SK-N-MC (cell line): ENCODE measurements around the gene NME4.
"Not testable (repeated sequence)": the region's sequence is repeated elsewhere in the genome, so short reads cannot be mapped to it uniquely, and the experiment has no call there.

ENCODE experiments used
- DNase-seq: peaks from one replicate; pipeline ENCODE4 v3.0.0-alpha.2; 2011; ENCODE audit warnings: low read depth, low spot score
- H3K27ac ChIP-seq: fragments of 200-600 bp; sonication (generic); 2 replicates; pipeline ENCODE4 v1.5.1; 2016; ENCODE audit warnings: mixed run types
- H3K36me3 ChIP-seq: fragments of 200-600 bp; sonication (generic); 2 replicates; pipeline ENCODE4 v1.6.1; 2017; ENCODE audit warnings: antibody characterized with exemption, low read length, mixed read lengths; ENCODE audit not compliant: insufficient read depth
- H3K4me3 ChIP-seq: fragments of 200-600 bp; sonication (generic); 2 replicates; pipeline ENCODE4 v1.5.1; 2016
- H3K9ac ChIP-seq: fragments of 200-600 bp; sonication (generic); 2 replicates; pipeline ENCODE4 v1.8.0; 2017; ENCODE audit warnings: mixed run types, mixed read lengths; ENCODE audit not compliant: insufficient read length
- H3K9me3 ChIP-seq: fragments of 200-600 bp; sonication (generic); 2 replicates; pipeline ENCODE4 v1.6.1; 2017; ENCODE audit warnings: low read depth, mild to moderate bottlenecking, antibody characterized with exemption, low read length, moderate library complexity, mixed read lengths
- EZH2 ChIP-seq: fragments of 200-600 bp; sonication (generic); IDR thresholded peaks from one replicate; pipeline ENCODE4 v1.6.1; 2017; ENCODE audit warnings: antibody characterized with exemption
- FOXP2 ChIP-seq: optimal IDR thresholded peaks from 2 replicates; pipeline ENCODE3; 2011; ENCODE audit warnings: mild to moderate bottlenecking, moderate library complexity; ENCODE audit not compliant: insufficient read depth; ENCODE audit errors: extremely low read length, control extremely low read depth
- POLR2AphosphoS5 ChIP-seq: IDR thresholded peaks from 2 replicates; pipeline ENCODE4 v1.6.1; 2012; ENCODE audit warnings: mild to moderate bottlenecking, low read depth, low read length, borderline replicate concordance

The NME4 gene

DNA sequence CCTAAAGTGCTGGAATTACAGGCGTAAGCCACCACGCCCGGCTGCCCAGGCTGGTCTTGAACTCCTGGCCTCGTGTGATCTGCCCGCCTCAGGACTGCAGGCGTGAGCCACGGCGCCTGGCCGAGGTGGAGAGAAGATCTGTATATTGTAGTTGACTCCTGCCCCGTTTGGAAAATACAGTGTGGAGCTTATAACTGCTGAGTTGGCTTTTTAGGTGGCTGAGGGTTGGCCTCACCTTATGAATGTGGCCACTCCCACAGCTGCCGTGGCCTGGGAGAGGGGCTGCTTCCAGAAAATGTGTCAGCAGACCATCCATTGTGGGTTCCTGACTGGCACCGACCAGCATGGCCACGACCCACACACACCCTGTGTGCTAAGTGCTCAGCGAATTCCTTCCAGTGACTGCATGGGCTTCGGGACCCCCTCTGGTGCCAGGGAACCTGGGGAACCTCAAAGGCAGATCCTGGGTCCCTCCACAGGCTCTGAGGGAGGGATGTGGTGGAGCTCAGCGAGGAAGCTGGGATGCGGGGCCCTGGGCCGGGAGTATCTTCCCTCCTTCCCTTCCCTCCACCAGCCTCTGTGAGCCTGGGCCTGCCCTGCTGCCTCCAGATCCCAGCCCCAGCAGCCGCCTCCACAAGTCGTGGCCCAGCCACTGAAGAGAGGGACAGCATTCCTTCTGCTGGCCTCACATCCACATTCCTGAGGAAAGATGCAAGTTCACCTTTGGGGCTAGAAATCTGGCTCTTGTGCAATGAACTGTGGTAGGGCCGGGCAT lies 17.6 kb downstream of the NME4 start:
- Histone ChIP-seq H3K36me3 (no peaks in the 10 kb centered on the region; the same call in 1 of the 2 replicates), H3K27ac (no peak overlapping the region), H3K9ac (no peak overlapping the region), H3K4me3 (no peak overlapping the region), H3K9me3 (no peaks in the 10 kb centered on the region)
- TF ChIP-seq POLR2AphosphoS5 (no peak), FOXP2 (no peak), EZH2 (no peak)
- DNase-seq = no peak

DNA sequence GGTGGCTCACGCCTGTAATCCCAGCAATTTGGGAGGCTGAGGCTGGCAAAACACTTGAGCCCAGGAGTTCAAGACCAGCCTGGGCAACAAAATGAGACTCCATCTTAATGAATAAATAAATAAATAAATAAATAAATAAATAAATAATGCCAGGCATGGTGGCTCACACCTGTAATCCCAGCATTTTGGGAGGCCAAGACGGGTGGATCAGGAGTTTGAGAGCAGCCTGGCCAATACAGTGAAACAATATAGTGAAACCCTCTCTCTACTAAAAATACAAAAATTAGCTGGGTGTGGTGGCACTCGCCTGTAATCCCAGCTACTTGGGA lies 18.1 kb downstream of the NME4 start:
- H3K36me3 ChIP-seq, H3K27ac ChIP-seq, H3K9ac ChIP-seq, H3K4me3 ChIP-seq, H3K9me3 ChIP-seq, DNase-seq: not testable (repeated sequence)

DNA sequence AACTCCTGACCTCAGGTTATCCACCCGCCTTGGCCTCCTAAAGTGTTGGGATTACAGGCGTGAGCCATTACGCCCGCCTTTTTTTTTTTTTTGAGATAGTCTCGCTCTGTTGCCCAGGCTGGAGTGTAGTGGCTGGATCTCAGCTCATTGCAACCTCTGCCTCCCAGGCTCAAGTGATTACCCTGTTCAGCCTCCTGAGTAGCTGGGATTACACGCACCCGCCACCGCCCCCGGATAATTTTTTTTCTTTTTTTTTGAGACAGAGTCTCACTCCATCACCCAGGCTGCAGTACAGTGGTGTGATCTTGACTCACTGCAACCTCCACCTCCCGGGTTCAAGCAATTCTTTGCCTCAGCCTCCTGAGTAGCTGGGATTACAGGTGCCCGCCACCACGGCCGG lies 25.2 kb downstream of the NME4 start:
- DNase-seq, H3K27ac ChIP-seq, H3K4me3 ChIP-seq, H3K9ac ChIP-seq, H3K36me3 ChIP-seq, H3K9me3 ChIP-seq: not testable (repeated sequence)

DNA sequence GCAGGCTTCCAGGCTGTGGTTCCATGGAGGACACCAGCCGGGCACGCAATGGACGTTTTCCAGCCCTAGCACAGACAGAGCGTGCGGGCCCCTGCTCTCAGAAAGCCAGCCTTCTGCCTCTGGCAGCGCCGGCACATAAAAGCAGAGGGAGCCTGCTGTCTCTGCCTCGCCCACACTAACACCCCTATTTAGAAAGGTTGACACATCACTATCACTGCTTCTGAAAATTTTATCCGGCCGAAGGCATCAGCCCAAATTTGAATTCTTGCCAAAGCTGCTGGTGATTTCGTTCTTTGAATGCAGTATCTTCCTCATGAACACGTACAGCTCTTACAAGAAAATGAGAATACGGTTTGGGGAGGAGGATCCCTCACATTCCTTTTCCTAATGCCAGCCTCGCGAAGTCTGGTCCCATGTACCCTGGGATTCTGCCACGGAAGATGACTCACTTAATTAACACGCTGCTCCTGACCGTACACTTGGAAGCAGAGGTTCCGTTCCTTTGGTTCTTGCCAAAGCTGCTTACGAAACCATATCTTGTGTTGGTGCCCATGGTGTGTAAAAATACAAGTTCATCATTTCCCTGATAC lies 27.1 kb downstream of the NME4 start:
- Histone ChIP-seq H3K27ac (no peak overlapping the region), H3K9ac (no peak overlapping the region), H3K36me3 (no peaks in the 10 kb centered on the region), H3K9me3 (no peaks in the 10 kb centered on the region), H3K4me3 (peak overlapping the region; percentile 96)
- DNase-seq = no peak
- no peak for TF ChIP-seq FOXP2
- TF ChIP-seq POLR2AphosphoS5 = no peak
- TF ChIP-seq EZH2 = no peak

DNA sequence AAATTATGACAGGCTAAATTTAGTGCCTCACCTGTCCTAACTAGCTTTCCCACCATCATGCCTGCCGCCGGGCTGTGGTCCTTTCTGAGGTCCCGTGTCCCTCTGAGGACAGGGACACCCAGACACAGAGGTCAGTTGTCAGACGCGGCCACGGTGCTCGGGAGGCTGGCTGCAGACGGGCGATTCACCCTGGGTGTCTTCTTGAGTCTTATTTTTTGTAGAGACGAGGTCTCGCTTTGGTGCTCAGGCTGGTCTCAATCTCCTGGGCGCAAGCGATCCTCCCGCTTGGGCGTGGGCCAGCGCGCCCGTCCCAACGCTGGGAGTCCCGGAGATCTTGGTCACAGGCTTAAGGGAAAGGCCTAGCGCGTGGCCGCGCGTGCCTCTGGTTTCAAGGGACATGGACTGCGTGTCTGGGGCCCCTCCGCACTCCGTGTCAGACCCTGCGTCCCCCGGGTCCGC lies 27.7 kb downstream of the NME4 start:
- DNase-seq = no peak
- no peak for TF ChIP-seq POLR2AphosphoS5
- TF ChIP-seq FOXP2 = no peak
- TF ChIP-seq EZH2 = no peak
- H3K4me3 ChIP-seq = peak overlapping the region; percentile 96
- H3K36me3 ChIP-seq = no peaks in the 10 kb centered on the region
- H3K9me3 ChIP-seq = no peaks in the 10 kb centered on the region
- no peak overlapping the region for H3K27ac ChIP-seq
- peak overlapping the region; percentile 77 for H3K9ac ChIP-seq

DNA sequence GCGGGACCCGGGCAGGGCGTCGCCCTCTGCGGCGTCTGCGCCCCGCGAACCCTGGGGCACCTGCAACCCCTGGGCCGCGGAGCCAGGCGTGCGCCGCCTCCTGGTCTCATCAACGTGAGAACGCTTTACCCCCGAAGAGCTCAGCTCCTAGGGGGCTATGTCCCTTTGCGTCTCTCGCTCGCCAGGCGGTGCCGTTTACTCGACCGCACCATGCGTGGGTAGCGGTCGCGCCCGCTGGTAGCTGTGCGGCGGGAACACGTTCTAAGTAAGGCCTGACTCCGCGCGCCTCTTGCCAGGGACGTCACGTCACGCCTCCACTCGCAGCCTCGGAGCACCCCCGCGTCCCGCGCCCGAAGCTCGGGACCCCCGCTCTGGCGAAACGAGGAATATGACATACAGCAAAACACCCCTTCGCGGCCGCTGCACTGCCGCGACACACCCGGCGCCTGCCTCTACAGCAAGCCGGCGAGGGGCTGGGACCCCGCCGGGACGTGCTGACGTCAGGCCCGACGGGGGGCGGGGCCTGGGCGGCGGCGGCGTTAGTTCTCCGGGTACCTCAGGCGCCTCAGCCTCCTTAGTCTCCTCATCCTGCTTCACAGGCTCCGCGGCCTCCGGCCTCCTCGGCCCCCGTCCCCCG lies 28.2 kb downstream of the NME4 start, which contains the start of gene RAB11FIP3:
RAB11FIP3 (plus strand) TSS at position 568 of the 637 bp plus-strand sequence. CDS start 358 bp downstream, outside the sequence.
- Histone ChIP-seq H3K27ac (no peak within 1 kb of the TSS), H3K9ac (peak within 1 kb of the TSS; percentile 83)

DNA sequence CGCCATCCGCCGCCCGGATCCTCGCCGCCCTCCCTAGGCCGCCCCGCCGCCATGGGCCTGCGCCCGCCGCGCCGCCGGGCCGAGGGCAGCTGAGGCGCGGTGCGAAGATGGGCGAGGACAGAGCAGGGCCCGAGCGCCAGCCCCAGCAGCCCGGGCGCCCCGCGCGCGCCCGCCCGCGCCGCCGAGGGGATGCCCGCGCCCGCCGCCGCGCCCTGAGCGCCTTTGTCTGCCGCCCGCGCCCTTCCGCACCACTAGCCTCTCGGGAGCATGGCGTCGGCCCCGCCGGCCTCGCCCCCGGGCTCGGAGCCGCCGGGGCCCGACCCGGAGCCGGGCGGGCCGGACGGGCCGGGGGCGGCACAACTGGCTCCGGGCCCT lies 28.7 kb downstream of the NME4 start:
- TF ChIP-seq FOXP2 = no peak
- TF ChIP-seq EZH2 = no peak
- TF ChIP-seq POLR2AphosphoS5 = no peak
- Histone ChIP-seq H3K9ac (peak overlapping the region; percentile 41), H3K27ac (no peak overlapping the region)

More for the DNA sequence above, 28.2 kb downstream of the NME4 start, which contains the start of gene RAB11FIP3:
- Histone ChIP-seq H3K36me3 (no peaks in the 10 kb centered on the region), H3K9me3 (no peaks in the 10 kb centered on the region), H3K4me3 (peak within 1 kb of the TSS; percentile 96)
- TF ChIP-seq POLR2AphosphoS5 (peak; percentile 96), EZH2 (no peak)
- DNase-seq = no peak

DNA sequence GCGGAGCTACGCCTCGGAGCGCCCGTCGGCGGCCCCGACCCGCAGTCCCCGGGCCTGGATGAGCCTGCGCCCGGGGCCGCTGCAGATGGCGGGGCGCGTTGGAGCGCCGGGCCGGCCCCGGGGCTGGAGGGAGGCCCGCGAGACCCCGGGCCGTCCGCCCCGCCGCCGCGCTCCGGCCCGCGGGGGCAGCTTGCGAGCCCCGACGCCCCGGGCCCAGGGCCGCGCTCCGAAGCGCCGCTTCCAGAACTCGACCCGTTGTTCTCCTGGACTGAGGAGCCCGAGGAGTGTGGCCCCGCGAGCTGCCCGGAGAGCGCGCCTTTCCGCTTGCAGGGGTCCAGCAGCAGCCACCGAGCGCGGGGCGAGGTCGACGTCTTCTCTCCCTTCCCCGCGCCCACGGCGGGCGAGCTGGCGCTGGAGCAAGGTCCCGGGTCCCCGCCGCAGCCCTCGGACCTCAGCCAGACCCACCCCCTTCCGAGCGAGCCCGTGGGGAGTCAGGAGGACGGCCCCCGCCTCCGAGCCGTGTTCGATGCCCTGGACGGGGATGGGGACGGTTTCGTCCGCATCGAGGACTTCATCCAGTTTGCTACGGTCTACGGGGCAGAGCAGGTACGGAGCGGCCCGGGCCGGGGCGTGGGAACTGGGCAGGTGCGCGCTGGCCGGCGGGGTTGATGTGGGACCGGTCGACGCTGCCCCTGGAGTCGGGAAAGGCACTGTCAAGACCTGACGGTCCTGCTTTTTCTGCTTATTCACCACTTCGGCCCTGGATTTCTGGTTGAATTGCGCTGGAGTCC lies 29.3 kb downstream of the NME4 start:
- H3K27ac ChIP-seq = no peak overlapping the region
- H3K36me3 ChIP-seq = no peaks in the 10 kb centered on the region
- DNase-seq = no peak
- peak overlapping the region; percentile 93 for H3K4me3 ChIP-seq
- TF ChIP-seq FOXP2 (no peak), EZH2 (no peak), POLR2AphosphoS5 (no peak)
- no peaks in the 10 kb centered on the region for H3K9me3 ChIP-seq
- peak overlapping the region; percentile 83 for H3K9ac ChIP-seq

More for the DNA sequence above, 28.7 kb downstream of the NME4 start:
- Histone ChIP-seq H3K4me3 (peak overlapping the region; percentile 96), H3K36me3 (no peaks in the 10 kb centered on the region), H3K9me3 (no peaks in the 10 kb centered on the region)
- DNase-seq = no peak
